ENCODE data around the gene KCNG2.

Gene KCNG2

GRCh38 chr18:79848294-79848578 lies 50.5 kb downstream of the KCNG2 start:
- DNase-seq = peak in 1 of 2 donors; percentile 45
- Histone ChIP-seq H3K27me3 (no peaks in the 10 kb centered on the region), H3K9me3 (peaks cover 0 to under 1% (median 0%) of the 10 kb centered on the region in 3 donors), H3K4me3 (no peak overlapping the region), H3K27ac (no peak overlapping the region), H3K4me1 (no peaks in the 10 kb centered on the region), H3K36me3 (no peaks in the 10 kb centered on the region)
- intact Hi-C loops (cut with DNase I; ENCODE audit: low total_unique reads) = no loop called here
- TF ChIP-seq CTCF (IDR thresholded peaks at IDR 0.05) = no peak

DNA sequence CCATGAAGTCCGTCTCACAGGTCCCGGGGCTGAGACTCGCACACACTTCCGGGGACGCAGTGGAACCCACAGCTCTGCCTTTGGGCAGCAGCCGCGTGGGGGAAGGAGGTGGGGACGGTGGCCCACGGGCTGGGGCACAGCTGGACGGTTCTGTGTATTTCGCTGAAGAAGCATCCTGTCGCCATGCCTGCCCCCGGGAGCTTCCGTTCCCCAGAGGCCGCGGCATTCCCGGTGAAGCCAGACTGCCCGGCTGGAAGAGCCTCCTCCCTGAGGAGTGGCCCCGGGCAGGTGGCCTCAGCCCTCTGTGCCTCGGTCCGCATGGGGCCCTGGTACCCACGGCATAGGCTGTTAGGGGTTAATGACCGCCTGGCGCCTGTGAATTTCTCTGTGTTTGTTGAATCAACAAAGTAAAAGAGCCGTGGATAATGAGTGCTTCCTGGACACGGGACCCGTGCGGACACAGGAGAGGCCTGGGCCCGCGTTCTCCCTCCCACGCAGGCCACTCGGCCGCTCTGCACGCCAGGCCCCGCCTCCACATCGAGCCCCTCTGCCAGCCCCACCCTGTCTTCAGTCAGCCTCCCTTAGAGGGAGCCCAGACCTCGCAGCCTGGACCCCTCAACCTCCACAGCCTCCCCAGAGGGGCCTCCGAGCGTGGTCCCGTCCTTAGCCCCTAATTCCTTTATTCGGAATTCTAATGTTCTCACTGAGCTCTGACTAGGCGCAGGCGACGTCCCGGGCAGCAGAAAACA lies 51.0 kb downstream of the KCNG2 start:
- TF ChIP-seq CTCF (IDR thresholded peaks at IDR 0.05) = no peak
- DNase-seq = peak in 1 of 2 donors; percentile 59
- Histone ChIP-seq H3K9me3 (no peaks in the 10 kb centered on the region), H3K27me3 (peaks cover 0 to 3% of the 10 kb centered on the region in 2 donors), H3K27ac (no peak overlapping the region), H3K4me1 (no peaks in the 10 kb centered on the region), H3K4me3 (no peak overlapping the region), H3K36me3 (no peaks in the 10 kb centered on the region)
- intact Hi-C loops (cut with DNase I; ENCODE audit: low total_unique reads) = no loop called here

GRCh38 chr18:79849328-79850207 lies 51.8 kb downstream of the KCNG2 start:
- no peak overlapping the region for H3K4me3 ChIP-seq
- peaks cover 0 to 8% of the 10 kb centered on the region in 2 donors for H3K27me3 ChIP-seq
- no peaks in the 10 kb centered on the region for H3K9me3 ChIP-seq
- TF ChIP-seq CTCF (IDR thresholded peaks at IDR 0.05) = no peak
- H3K27ac ChIP-seq = no peak overlapping the region
- intact Hi-C loops (cut with DNase I; ENCODE audit: low total_unique reads) = no loop called here
- DNase-seq = peak in 1 of 2 donors; percentile 42
- no peaks in the 10 kb centered on the region for H3K4me1 ChIP-seq
- no peaks in the 10 kb centered on the region for H3K36me3 ChIP-seq

GRCh38 chr18:79850731-79851130 lies 53.0 kb downstream of the KCNG2 start:
- H3K27me3 ChIP-seq = peaks cover 0 to 15% of the 10 kb centered on the region in 2 donors
- TF ChIP-seq CTCF (IDR thresholded peaks at IDR 0.05) = no peak
- H3K4me1 ChIP-seq = no peaks in the 10 kb centered on the region
- DNase-seq = peak in 1 of 2 donors; percentile 23
- H3K4me3 ChIP-seq = no peak overlapping the region
- no peaks in the 10 kb centered on the region for H3K36me3 ChIP-seq
- intact Hi-C loops (cut with DNase I; ENCODE audit: low total_unique reads) = no loop called here
- no peaks in the 10 kb centered on the region for H3K9me3 ChIP-seq
- H3K27ac ChIP-seq = no peak overlapping the region

DNA sequence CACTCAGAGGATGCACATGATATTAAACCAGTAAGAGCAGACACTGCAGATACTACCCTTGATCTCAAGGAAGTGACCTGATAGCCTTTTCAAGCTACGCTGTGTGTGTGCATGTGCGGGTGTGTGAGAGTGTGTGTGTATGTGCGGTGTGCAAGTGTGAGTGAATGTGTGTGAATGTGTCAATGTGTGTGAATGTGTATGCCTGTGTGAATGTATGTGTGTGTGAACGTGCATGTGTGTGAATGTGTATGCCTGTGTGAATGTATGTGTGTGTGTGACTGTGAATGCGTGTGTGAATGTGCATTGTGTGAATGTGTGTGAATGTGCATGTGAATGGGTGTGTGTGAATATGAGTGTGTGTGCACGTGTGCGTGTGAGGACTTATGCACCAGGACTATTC lies 53.8 kb downstream of the KCNG2 start:
- no peaks in the 10 kb centered on the region for H3K36me3 ChIP-seq
- intact Hi-C loops (cut with DNase I; ENCODE audit: low total_unique reads) = no loop called here
- peak in 1 of 2 donors; percentile 1 for DNase-seq
- no peak overlapping the region for H3K27ac ChIP-seq
- peaks cover 0 to 2% (median 0%) of the 10 kb centered on the region in 4 donors for H3K4me1 ChIP-seq
- TF ChIP-seq CTCF (IDR thresholded peaks at IDR 0.05) = no peak
- peaks cover 0 to 22% of the 10 kb centered on the region in 2 donors for H3K27me3 ChIP-seq
- H3K4me3 ChIP-seq = no peak overlapping the region
- no peaks in the 10 kb centered on the region for H3K9me3 ChIP-seq
